Lung (tissue), 12 donors: Measurements from ENCODE around the gene EIF3K. TPM values are rescaled to one million over a fixed set of nuclear protein-coding genes. Genes with fewer than 3 reads are reported as not detected.

Experiments
- ATAC-seq: fragments of 200-7000 bp; cut with Tn5 transposase; one replicate; pipeline ENCODE4 v1.9.1; 2020; ENCODE audit warnings: moderate number of reproducible peaks; ENCODE audit not compliant: insufficient read depth, low FRiP score
- DNase-seq, 3 donors: peaks; one replicate each; pipeline ENCODE4 v3.0.0-alpha.2; 2013 to 2017
- H3K27ac ChIP-seq, 2 donors: one replicate each; pipeline ENCODE4 v1.5.1; 2013; ENCODE audit warnings: mild to moderate bottlenecking in 2 of 2, moderate library complexity in 2 of 2, control low read depth in 1 of 2, inconsistent platforms in 1 of 2, low read depth in 1 of 2, low read length in 1 of 2
- H3K27me3 ChIP-seq, 3 donors: one replicate each; pipeline ENCODE4 v1.5.1; 2013; ENCODE audit warnings: low read length in 2 of 3; ENCODE audit not compliant: control insufficient read depth in 3 of 3, insufficient read depth in 3 of 3
- H3K36me3 ChIP-seq, 4 donors: one replicate each; pipeline ENCODE4 v1.5.1; 2013; ENCODE audit warnings: low read length in 4 of 4, mild to moderate bottlenecking in 1 of 4, moderate library complexity in 1 of 4; ENCODE audit not compliant: control insufficient read depth in 4 of 4, insufficient read depth in 4 of 4
- H3K4me1 ChIP-seq, 5 donors: one replicate each; pipeline ENCODE4 v1.5.1; 2013; ENCODE audit warnings: low read length in 5 of 5, mild to moderate bottlenecking in 2 of 5, moderate library complexity in 1 of 5; ENCODE audit not compliant: control insufficient read depth in 5 of 5, insufficient read depth in 5 of 5
- H3K4me3 ChIP-seq: one replicate; pipeline ENCODE4 v1.5.1; 2013; ENCODE audit warnings: mild to moderate bottlenecking, control low read depth, moderate library complexity
- H3K9ac ChIP-seq, 2 donors: one replicate each; pipeline ENCODE4 v1.5.1; 2013; ENCODE audit warnings: low read length in 2 of 2, control low read depth in 1 of 2; ENCODE audit not compliant: insufficient read depth in 1 of 2
- H3K9me3 ChIP-seq, 4 donors: one replicate each; pipeline ENCODE4 v1.5.1; 2013; ENCODE audit warnings: low read length in 3 of 4, mild to moderate bottlenecking in 1 of 4, moderate library complexity in 1 of 4; ENCODE audit not compliant: control insufficient read depth in 4 of 4, insufficient read depth in 3 of 4
- CTCF ChIP-seq: IDR thresholded peaks from 2 replicates; pipeline ENCODE4 v1.5.1; 2012; ENCODE audit warnings: mild to moderate bottlenecking; ENCODE audit errors: control extremely low read depth, extremely low read depth
- WGBS, 2 donors: extraction: QIAGEN DNeasy Blood & Tissue Kit; methylation state at CpG; one replicate each; pipeline ENCODE4 v1.1.7; 2013; 5-methylcytosine and 5-hydroxymethylcytosine counted together
- polyA plus RNA-seq, 2 donors: library from polyadenylated mRNA; stranded (reverse); fragments of 200-250 nt; gene quantifications; one replicate each; pipeline ENCODE4 v1.2.1, GENCODE V29; 2013
- total RNA-seq, 2 donors: library from RNA; depleted of rRNA in 1 of 2; stranded (reverse); fragments of >200 nt in 1 of 2; gene quantifications; one replicate each; pipeline ENCODE4 v1.2.1, GENCODE V29; 2014 to 2021
- donor health status: control.
- donor health status: control.
- donor health status: Bipolar disorder and iron deficiency.
- donor health status: healthy.
- donor health status: DM: yes; HTN: yes; CAD: no.

EIF3K gene
- total and polyA plus RNA-seq, 4 donors, result 142 to 344 (median 255) TPM

GRCh38 chr19:38669552-38669951 lies 50.6 kb downstream of the EIF3K start:
- DNase-seq (no peak), ATAC-seq (no peak)
- Histone ChIP-seq H3K4me1 (peaks cover 34 to 59% (median 43%) of the 10 kb centered on the region in 5 donors), H3K27me3 (no peaks in the 10 kb centered on the region), H3K4me3 (no peak overlapping the region), H3K27ac (peak overlapping the region; percentile 33 to 72), H3K9ac (no peak overlapping the region), H3K9me3 (no peaks in the 10 kb centered on the region), H3K36me3 (peaks cover 0 to 4% (median 1%) of the 10 kb centered on the region in 4 donors)
- TF ChIP-seq CTCF, result no peak
- 19 to 41% methylated on average over 5 of the region's 5 CpGs for WGBS, 2 donors

- no peak for ATAC-seq
- no peak for DNase-seq
- H3K4me1 ChIP-seq, result peaks cover 29 to 58% (median 41%) of the 10 kb centered on the region in 5 donors
- H3K27me3 ChIP-seq, result no peaks in the 10 kb centered on the region
- peak overlapping the region; percentile 54 to 72 for H3K27ac ChIP-seq
- no peak overlapping the region for H3K4me3 ChIP-seq
- TF ChIP-seq CTCF, result no peak
- H3K9me3 ChIP-seq, result no peaks in the 10 kb centered on the region
- WGBS, 2 donors, result 60 to 74% methylated on average over 3 of the region's 3 CpGs
- H3K9ac ChIP-seq, result no peak overlapping the region
- peaks cover 0 to 4% (median 1%) of the 10 kb centered on the region in 4 donors for H3K36me3 ChIP-seq
Observed at GRCh38 chr19:38670921-38671398, 52.0 kb downstream of the EIF3K start.

GRCh38 chr19:38671654-38672053 lies 52.7 kb downstream of the EIF3K start:
- peak overlapping the region; percentile 72 to 82 for H3K27ac ChIP-seq
- H3K9me3 ChIP-seq, result no peaks in the 10 kb centered on the region
- H3K4me3 ChIP-seq, result no peak overlapping the region
- no peak for ATAC-seq
- DNase-seq, result no peak
- no peak overlapping the region for H3K9ac ChIP-seq
- H3K4me1 ChIP-seq, result peaks cover 27 to 58% (median 40%) of the 10 kb centered on the region in 5 donors
- TF ChIP-seq CTCF, result no peak
- H3K36me3 ChIP-seq, result peaks cover 0 to 5% (median 1%) of the 10 kb centered on the region in 4 donors
- H3K27me3 ChIP-seq, result no peaks in the 10 kb centered on the region
- 61 to 78% methylated on average over 4 of the region's 4 CpGs for WGBS, 2 donors

GRCh38 chr19:38673030-38673429 lies 54.0 kb downstream of the EIF3K start:
- WGBS, 2 donors, result 82 to 87% methylated on average over 4 of the region's 4 CpGs
- DNase-seq (no peak), ATAC-seq (no peak)
- TF ChIP-seq CTCF, result no peak
- Histone ChIP-seq H3K9ac (no peak overlapping the region), H3K4me3 (no peak overlapping the region), H3K9me3 (no peaks in the 10 kb centered on the region), H3K36me3 (peaks cover 0 to 9% (median 2%) of the 10 kb centered on the region in 4 donors), H3K4me1 (peaks cover 14 to 55% (median 31%) of the 10 kb centered on the region in 5 donors), H3K27me3 (no peaks in the 10 kb centered on the region), H3K27ac (peak overlapping the region in 1 of 2 donors; percentile 38)
